Keratinocyte (primary cell): ENCODE measurements around the gene SDF2L1.

Experiments used
- CTCF ChIP-seq, 3 experiments: IDR thresholded peaks in 1 of 3; conservative IDR thresholded peaks in 1 of 3; optimal IDR thresholded peaks in 1 of 3; 2 replicates in 2 of 3; 3 replicates in 1 of 3; pipeline versions ENCODE3 to v1.5.1; 2011; ENCODE audit warnings: low read length in 3 of 3, mild to moderate bottlenecking in 3 of 3, moderate library complexity in 2 of 3, control low read depth in 1 of 3, inconsistent platforms in 1 of 3; ENCODE audit not compliant: insufficient read depth in 2 of 3; ENCODE audit errors: extremely low read depth in 1 of 3
- EZH2 ChIP-seq: IDR thresholded peaks from one replicate; pipeline ENCODE4 v1.6.1; 2012; ENCODE audit warnings: inconsistent platforms, mild to moderate bottlenecking, low read length, moderate library complexity

GRCh38 chr22:21686193-21686608, 44.1 kb downstream of the SDF2L1 start:
- TF ChIP-seq EZH2, result no peak
- TF ChIP-seq CTCF (optimal IDR thresholded peaks at IDR 0.05 in 1 of 3, IDR thresholded peaks at IDR 0.05 in 1 of 3, conservative IDR thresholded peaks at IDR 0.05 in 1 of 3; ENCODE audit: extremely low read depth in 1 of 3, insufficient read depth in 2 of 3, low read length in 3 of 3), result no peak
